ENCODE data around the gene SLC26A9.

Gene SLC26A9

DNA sequence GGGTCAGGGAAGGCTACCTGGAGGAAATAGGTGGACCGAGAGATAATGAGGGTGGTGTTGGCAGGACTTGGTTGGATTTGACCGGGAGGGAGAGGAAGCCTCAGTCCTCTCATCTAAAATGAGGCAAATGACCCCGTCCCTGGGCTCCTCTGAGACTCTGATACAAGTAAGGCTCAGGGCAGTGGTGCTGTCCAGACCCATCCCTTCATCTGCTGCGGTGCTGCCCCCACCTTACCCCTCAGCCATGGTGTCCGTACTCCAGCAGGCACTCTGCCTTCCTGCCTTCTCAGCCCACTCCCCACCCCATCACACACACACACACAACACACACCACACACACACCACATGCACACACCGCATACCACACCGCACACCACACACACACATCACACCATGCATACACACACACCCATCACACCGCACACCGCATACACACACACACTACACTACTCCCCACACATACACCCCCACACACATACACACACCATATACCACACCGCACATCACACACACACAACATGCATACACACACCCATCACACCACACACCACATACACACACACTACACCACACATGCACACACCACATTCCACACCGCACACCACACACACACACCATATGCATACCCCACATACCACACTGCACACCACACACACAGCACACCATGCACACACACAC is 29.4 kb upstream of the SLC26A9 start:
- no peak for DNase-seq (ENCODE audit: low spot score)

GRCh38 chr1:205972081-205972480 is 28.8 kb upstream of the SLC26A9 start:
- no peak for DNase-seq (ENCODE audit: low spot score)

- DNase-seq (ENCODE audit: low spot score) = no peak
These were observed 27.8 kb upstream of the SLC26A9 start for GRCh38 chr1:205971082-205971481.

GRCh38 chr1:205970486-205970885 is 27.2 kb upstream of the SLC26A9 start:
- DNase-seq (ENCODE audit: low spot score) = no peak

- no peak for DNase-seq (ENCODE audit: low spot score)
These were observed 26.0 kb upstream of the SLC26A9 start for GRCh38 chr1:205969229-205969628.

DNA sequence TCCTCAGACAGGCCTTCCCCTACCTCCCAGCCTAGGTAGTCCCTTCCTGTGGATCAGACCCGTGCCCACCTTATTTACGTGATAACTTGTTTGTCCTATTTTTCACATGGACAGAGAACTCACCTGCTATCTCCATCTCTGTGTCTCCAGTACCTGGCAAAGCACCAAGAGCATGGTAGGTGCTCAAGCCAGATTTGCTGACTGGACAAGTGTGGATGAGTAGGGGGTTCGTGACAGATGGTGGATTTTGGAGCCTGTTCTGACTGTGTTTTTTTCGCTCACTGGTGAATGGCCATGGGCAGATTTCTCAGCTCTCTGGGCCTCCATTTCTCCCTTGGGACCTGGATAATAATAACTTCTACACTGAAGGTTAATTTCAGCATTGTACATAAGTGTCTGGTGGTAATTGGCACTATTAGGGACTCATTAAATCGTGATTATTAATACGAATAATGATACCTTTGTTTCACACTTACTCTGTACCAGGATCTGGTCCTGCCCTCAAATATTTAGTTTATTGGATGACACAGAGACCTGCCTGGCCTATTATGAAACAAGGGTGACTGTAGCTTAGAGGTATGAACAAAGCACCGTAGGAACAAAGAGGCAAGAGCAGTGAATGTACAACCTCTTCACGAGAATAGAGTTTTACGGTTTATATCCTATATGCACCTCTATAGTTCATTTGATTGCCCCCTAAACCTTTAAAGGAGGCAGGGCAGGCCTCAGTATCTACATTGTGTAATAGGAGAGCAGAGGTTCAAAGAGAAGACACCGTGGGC is 24.5 kb upstream of the SLC26A9 start:
- no peak for DNase-seq (ENCODE audit: low spot score)

DNA sequence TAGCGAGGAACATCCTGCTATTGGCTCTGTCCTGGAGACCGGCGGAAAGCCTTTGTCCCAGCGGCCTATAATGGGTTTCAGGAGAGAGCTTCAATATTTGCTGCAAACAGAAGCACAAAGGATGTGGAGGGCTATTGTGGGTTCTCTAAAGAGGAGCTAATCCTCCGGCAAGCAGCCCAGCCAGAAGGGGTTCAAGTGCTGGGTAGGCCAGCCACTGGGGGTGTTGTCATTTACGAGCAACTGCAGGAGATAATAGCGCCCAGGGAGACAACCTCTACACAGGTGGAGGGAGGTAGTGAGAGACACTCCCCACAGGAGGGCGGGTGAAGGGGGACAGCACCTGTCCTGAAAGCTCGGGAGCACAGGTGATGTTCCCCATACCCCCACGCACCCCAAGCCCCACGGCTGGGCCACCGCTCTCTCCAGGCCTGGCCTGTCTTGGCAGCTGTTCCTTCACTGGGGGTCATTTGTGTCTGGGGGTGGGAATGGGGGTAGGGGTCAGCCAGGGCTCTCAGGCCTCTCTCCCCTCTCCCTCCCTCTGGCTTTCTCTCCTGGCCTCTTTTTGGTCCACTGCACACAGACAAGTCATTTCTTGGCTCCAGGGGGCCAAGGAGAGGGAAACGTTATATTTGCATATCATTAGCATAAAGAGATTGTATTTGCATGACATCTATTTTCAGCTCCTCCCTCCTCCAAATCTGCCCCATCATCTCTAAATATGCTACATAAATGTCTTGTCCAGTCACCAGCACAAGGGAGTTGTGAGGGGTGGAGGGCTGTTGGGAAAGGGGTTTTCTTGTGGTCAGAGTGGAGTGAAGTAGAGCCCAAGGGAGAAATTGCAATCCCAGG is 22.0 kb upstream of the SLC26A9 start:
- DNase-seq (ENCODE audit: low spot score) = no peak

DNA sequence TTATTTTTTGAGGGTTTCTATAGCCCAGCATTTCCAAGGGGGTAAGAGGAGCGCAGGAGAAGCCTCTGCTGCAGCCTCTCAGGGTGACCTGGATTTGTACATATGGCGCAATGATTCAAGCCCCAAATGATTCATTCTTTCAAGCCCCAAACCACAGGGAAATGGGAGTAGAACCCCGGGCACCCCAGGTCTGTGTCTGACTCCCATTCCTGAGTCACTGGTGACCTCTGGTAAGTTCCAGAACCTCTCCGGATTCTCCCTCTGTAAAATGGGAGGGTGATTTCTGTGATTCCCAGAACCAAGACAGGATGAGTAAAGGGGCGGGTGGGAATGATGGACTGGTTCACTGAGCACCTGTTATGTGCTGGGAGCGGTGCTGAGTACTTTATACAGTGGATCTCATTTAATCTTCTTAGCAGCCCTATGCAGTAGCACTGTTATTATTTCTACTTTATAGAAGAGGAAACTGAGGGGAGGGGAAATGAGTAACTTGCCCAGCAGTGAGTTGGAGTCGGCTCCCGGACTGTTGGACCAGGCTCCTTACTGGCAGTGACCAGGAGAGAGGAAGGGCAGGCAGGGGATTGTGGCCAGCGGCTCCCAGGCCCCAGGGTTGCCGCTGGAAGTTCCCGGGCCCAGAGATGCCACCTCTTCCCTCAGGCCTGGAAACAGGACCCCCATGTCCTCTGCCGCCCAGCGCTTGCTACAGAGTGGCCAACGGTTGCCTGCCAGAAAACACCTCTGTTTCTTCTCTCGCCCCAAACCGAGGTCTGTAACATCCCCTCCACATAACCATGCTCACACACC is 20.3 kb upstream of the SLC26A9 start:
- DNase-seq (ENCODE audit: low spot score) = no peak

GRCh38 chr1:205962821-205963221 is 19.6 kb upstream of the SLC26A9 start:
- no peak for DNase-seq (ENCODE audit: low spot score)

DNA sequence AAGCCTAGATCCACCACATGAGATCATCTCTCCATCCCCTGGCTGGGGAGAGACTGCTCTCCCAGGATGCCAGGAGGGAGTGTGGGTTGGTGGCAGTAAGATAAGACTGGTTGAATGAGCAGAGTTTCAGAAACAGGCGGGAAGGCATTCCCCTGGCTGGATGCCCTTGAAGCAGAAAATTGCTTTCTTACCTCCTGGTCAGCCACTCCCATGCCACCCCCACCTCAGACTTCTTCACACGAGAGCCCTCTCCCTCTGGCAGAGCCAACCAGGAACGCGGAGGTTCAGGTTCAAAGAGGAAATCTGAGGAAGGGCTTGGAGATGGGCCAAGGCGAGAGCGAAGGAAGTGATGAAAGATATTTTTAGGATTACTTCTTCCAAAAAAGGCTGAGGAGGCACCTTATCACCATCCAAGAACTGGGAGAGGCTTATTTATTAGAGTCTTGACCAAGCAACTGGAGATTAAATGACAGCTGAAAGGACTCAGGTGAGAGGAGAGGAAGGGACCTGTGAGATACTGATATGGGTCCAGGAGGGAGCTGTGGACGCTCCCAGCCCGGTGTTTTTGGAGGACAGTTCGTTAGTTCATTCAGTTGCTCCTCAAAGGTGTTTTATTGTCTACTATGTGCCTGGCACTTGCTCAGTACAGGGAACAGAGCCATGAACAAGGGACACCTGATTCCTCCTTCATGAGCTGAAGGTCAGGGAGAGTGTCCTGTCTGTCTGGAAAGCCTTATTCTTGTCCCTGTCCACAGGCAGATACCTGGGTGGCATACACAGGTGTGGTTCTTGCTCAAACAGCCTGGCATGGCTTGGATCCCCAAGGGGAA is 18.9 kb upstream of the SLC26A9 start:
- DNase-seq (ENCODE audit: low spot score) = no peak

- no peak for DNase-seq (ENCODE audit: low spot score)
These were observed 18.1 kb upstream of the SLC26A9 start for GRCh38 chr1:205961405-205961804.

DNA sequence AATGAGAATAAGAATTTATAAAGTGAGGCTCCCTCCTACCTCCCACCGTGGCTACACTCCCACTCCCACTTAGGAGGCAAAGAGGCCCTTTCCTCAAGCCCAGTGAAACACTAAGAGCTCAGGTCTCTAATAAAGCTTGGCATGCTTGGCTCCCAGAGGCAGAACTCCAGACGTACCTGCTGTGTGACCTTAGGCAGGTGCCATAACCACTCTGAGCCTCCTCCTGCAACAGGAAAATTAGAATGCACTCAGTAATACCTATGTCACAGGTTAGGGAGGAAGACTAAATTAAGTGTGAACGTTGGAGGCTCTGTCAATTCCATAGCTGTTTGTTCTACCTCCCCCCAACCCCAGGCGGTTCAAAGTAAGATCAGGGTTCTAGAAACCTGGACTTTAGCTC is 16.5 kb upstream of the SLC26A9 start:
- no peak for DNase-seq (ENCODE audit: low spot score)

DNA sequence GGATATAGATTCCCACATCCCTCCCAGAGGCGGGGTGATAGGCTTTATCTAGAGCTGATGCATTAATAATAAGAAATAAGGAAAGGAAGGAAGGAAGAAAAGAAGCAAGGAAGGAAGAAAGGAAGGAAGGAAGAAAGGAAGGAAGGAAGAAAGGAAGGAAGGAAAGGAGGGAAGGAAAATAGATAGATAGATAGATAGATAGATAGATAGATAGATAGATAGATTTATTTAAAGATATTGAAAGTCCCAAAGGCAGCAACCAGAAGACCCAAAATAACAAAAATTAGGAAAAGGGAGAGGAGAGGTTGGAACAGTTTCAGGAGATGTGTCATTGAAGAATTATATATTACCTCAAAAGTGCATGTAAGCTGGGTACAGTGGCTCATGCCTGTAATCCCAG is 12.2 kb upstream of the SLC26A9 start:
- DNase-seq (ENCODE audit: low spot score) = no peak

GRCh38 chr1:205954819-205955404 is 11.7 kb upstream of the SLC26A9 start:
- no peak for DNase-seq (ENCODE audit: low spot score)

DNA sequence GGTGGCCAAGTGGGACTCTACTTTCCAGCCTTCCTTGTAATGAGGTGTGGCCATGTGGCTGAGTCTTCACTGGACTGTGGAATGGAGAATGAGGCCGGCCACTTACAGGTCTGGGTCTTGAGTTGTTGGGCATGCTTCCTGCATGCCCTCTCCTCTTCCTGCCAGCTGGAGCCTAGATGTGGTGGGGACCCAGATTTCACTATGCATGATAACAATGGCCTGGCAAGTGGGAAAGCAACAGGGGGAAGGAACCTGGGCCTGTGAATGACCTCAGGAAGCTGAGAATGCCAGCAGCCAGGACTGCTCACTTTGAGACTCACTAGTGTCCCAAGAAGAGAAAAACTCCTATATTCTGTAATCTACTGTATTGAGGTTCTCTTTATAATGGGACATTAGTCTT is 8.5 kb upstream of the SLC26A9 start:
- DNase-seq (ENCODE audit: low spot score) = no peak

DNA sequence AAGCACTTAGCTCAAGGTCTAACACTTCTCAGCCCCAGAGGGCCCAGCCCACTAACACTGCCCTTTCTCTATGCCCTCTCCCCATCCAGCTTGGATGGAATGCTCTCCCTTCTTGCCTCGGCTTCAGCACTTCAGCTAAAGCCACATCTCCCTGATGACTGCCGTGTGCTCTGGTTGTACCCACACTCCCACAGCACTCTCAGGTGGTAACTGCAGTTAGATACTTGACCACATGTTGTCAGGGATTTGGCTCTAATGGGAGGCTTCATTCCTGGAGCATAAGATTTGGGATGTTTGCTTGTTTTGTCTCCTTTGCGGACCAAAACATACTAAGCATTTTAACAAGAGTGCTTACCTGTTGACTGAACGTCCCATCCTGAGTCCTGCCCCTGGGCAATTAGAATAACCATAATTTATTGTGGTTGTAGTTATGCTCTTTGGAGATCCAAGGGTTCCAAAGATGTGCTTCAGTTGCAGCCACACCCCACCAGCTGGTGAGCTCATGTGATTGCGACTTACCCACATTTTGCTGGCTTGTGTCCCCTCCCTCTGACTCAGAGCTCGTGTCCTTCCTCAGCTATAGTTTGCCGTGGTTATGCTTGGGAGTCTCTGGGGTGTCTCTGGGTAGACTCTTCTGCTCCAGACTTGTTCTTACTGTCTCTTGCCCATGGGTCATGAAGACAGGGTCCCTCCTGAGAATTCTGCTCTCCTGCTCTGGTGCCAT is 7.7 kb upstream of the SLC26A9 start:
- no peak for DNase-seq (ENCODE audit: low spot score)

- DNase-seq (ENCODE audit: low spot score) = peak; percentile 46
These were observed 7.0 kb upstream of the SLC26A9 start for GRCh38 chr1:205950280-205950679.

GRCh38 chr1:205949753-205950152 is 6.5 kb upstream of the SLC26A9 start:
- DNase-seq (ENCODE audit: low spot score) = no peak

GRCh38 chr1:205948886-205949285 is 5.6 kb upstream of the SLC26A9 start:
- no peak for DNase-seq (ENCODE audit: low spot score)

GRCh38 chr1:205948039-205948438 is 4.8 kb upstream of the SLC26A9 start:
- no peak for DNase-seq (ENCODE audit: low spot score)
